Posterior vena cava (tissue), 2 donors: ENCODE measurements around the gene SMC3. TPM values are rescaled to one million over a fixed set of nuclear protein-coding genes. Genes with fewer than 3 reads are reported as not detected.
"Not testable (repeated sequence)": the region's sequence is repeated elsewhere in the genome, so short reads cannot be mapped to it uniquely, and the experiment has no call there.

Experiments used
- DNase-seq: peaks from one replicate; pipeline ENCODE4 v3.0.0-alpha.2; 2020; ENCODE audit warnings: low spot score
- intact Hi-C, 2 donors: fragments of 100-400 bp; cut with DNase I; formaldehyde crosslinking; loops; one replicate each; pipeline versions ENCODE4 v1.14.1 to v1.14.2; 2022 to 2023
- total RNA-seq, 2 donors: library from RNA; stranded (reverse); fragmentation: NEBNext Ultra II Directional; extraction: Animal tissue kit (Norgen Biotek cat#: 25700); gene quantifications; one replicate each; pipeline ENCODE4 v1.2.1, GENCODE V29; 2021
- donor health status: DM: yes; HTN: yes; CAD: no.
- donor health status: DM: yes; HTN: yes; CAD: no.

Gene SMC3
- total RNA-seq, 2 donors from 2014 or later: 28.1 to 35.1 TPM

GRCh38 chr10:110613996-110614495, 46.6 kb downstream of the SMC3 start:
- intact Hi-C loops: loop anchor here (10.0 kb wide), 2 partner anchors 61 to 71 kb away; no protein-coding TSS in a partner anchor
- no peak for DNase-seq

GRCh38 chr10:110615057-110615747, 47.7 kb downstream of the SMC3 start:
- intact Hi-C loops: loop anchor here (10.0 kb wide), 2 partner anchors 60 to 70 kb away; no protein-coding TSS in a partner anchor
- DNase-seq: no peak

- no peak for DNase-seq
Measured at GRCh38 chr10:110616493-110617033, 49.1 kb downstream of the SMC3 start.

GRCh38 chr10:110617425-110618229, 50.1 kb downstream of the SMC3 start:
- intact Hi-C loops: loop anchor here (10.0 kb wide), 2 partner anchors 57 to 67 kb away; no protein-coding TSS in a partner anchor
- no peak for DNase-seq

More at GRCh38 chr10:110616493-110617033, 49.1 kb downstream of the SMC3 start:
- intact Hi-C loops: loop anchor here (10.0 kb wide), 2 partner anchors 58 to 68 kb away; no protein-coding TSS in a partner anchor

GRCh38 chr10:110618230-110618610, 50.7 kb downstream of the SMC3 start:
- intact Hi-C loops: loop anchor here (10.0 kb wide), 2 partner anchors 57 to 67 kb away; no protein-coding TSS in a partner anchor
- DNase-seq: no peak

- intact Hi-C loops: loop anchor here (10.0 kb wide), 2 partner anchors 55 to 65 kb away; no protein-coding TSS in a partner anchor
- no peak for DNase-seq
Measured at GRCh38 chr10:110619514-110620397, 52.3 kb downstream of the SMC3 start.

GRCh38 chr10:110620398-110620719, 52.9 kb downstream of the SMC3 start:
- intact Hi-C loops: no loop called here
- no peak for DNase-seq

GRCh38 chr10:110623316-110623715, 55.8 kb downstream of the SMC3 start:
- intact Hi-C loops, DNase-seq: not testable (repeated sequence)

- intact Hi-C loops: no loop called here
- no peak for DNase-seq
Measured at GRCh38 chr10:110625356-110625894, 57.9 kb downstream of the SMC3 start.

- no peak for DNase-seq
- intact Hi-C loops: no loop called here
Measured at GRCh38 chr10:110625951-110626855, 58.7 kb downstream of the SMC3 start.

GRCh38 chr10:110628161-110628560, 60.7 kb downstream of the SMC3 start:
- DNase-seq: no peak
- intact Hi-C loops: no loop called here

GRCh38 chr10:110629680-110630191, 62.2 kb downstream of the SMC3 start:
- no peak for DNase-seq
- intact Hi-C loops: no loop called here

GRCh38 chr10:110631934-110632333, 64.4 kb downstream of the SMC3 start:
- intact Hi-C loops: no loop called here

GRCh38 chr10:110632591-110633215, 65.2 kb downstream of the SMC3 start:
- DNase-seq: no peak
- intact Hi-C loops: no loop called here

More at GRCh38 chr10:110631934-110632333, 64.4 kb downstream of the SMC3 start:
- DNase-seq: no peak

GRCh38 chr10:110634527-110635209, 67.2 kb downstream of the SMC3 start:
- DNase-seq: no peak
- intact Hi-C loops: no loop called here

GRCh38 chr10:110636572-110636931, 69.1 kb downstream of the SMC3 start:
- DNase-seq: no peak
- intact Hi-C loops: no loop called here
